GM12878 (cell line): ENCODE data around the gene NOL4L.

Source experiments
- CEBPB ChIP-seq, 2 experiments: fragments of 150-350 bp in 1 of 2; IDR thresholded peaks; 2 replicates each; pipeline ENCODE4 v1.6.1; 2012 to 2014; ENCODE audit warnings: low read depth in 2 of 2, low read length in 2 of 2, borderline replicate concordance in 1 of 2, inconsistent platforms in 1 of 2
- CTCF ChIP-seq, 3 experiments: IDR thresholded peaks in 2 of 3; conservative IDR thresholded peaks in 1 of 3; 2 replicates each; pipeline ENCODE4 v1.5.1; 2011; ENCODE audit warnings: low read depth in 3 of 3, low read length in 3 of 3, mild to moderate bottlenecking in 3 of 3, control low read depth in 2 of 3, moderate library complexity in 2 of 3, inconsistent platforms in 1 of 3, mixed read lengths in 1 of 3; ENCODE audit not compliant: control insufficient read depth in 2 of 3, insufficient read depth in 1 of 3; ENCODE audit errors: extremely low read depth in 1 of 3
- EP300 ChIP-seq, 2 experiments: fragments of 150-350 bp in 1 of 2; IDR thresholded peaks; 2 replicates each; pipeline ENCODE4 v1.6.1; 2011 to 2012; ENCODE audit warnings: low read depth in 2 of 2, low read length in 2 of 2, borderline replicate concordance in 1 of 2, improper control_type of control experiment in 1 of 2, inconsistent platforms in 1 of 2; ENCODE audit not compliant: control insufficient read depth in 1 of 2
- ETV6 ChIP-seq, 2 experiments: fragments of 450-650 bp in 1 of 2; IDR thresholded peaks in 1 of 2; conservative IDR thresholded peaks in 1 of 2; 2 replicates each; pipeline ENCODE4 v1.6.1; 2014; ENCODE audit warnings: antibody characterized with exemption in 1 of 2, borderline replicate concordance in 1 of 2, low read depth in 1 of 2, mild to moderate bottlenecking in 1 of 2, moderate library complexity in 1 of 2
- EZH2 ChIP-seq: IDR thresholded peaks from 2 replicates; pipeline ENCODE4 v1.6.1; 2012; ENCODE audit warnings: low read depth, mild to moderate bottlenecking, control low read depth, inconsistent platforms, low read length, borderline replicate concordance; ENCODE audit not compliant: control insufficient read depth
- HCFC1 ChIP-seq: fragments of 150-350 bp; IDR thresholded peaks from 2 replicates; pipeline ENCODE4 v1.6.1; 2014; ENCODE audit warnings: low read length
- HDGF ChIP-seq: fragments of 450-650 bp; IDR thresholded peaks from 2 replicates; pipeline ENCODE4 v1.6.1; 2016; ENCODE audit warnings: antibody characterized with exemption
- JUND ChIP-seq: IDR thresholded peaks from 2 replicates; pipeline ENCODE4 v1.6.1; 2012; ENCODE audit warnings: low read depth, mild to moderate bottlenecking, low read length, improper control_type of control experiment, moderate library complexity
- POLR2A ChIP-seq: IDR thresholded peaks from 2 replicates; pipeline ENCODE4 v1.6.1; 2011; ENCODE audit warnings: low read depth, mild to moderate bottlenecking, low read length
- POLR2AphosphoS2 ChIP-seq: IDR thresholded peaks from 2 replicates; pipeline ENCODE4 v1.6.1; 2011; ENCODE audit warnings: low read depth, mild to moderate bottlenecking, low read length, improper control_type of control experiment, moderate library complexity
- RBBP5 ChIP-seq: fragments of 200-600 bp; sonication (generic); conservative IDR thresholded peaks from 2 replicates; pipeline ENCODE4 v1.6.1; 2016
- YY1 ChIP-seq: IDR thresholded peaks from 2 replicates; pipeline ENCODE4 v1.6.1; 2011; ENCODE audit warnings: low read depth, mild to moderate bottlenecking, low read length

- TF ChIP-seq HDGF, result no peak
- TF ChIP-seq CTCF (IDR thresholded peaks at IDR 0.05 in 2 of 3, conservative IDR thresholded peaks at IDR 0.05 in 1 of 3; ENCODE audit: control insufficient read depth in 2 of 3, extremely low read depth in 1 of 3, insufficient read depth in 1 of 3, low read depth in 3 of 3, low read length in 3 of 3), result no peak
- no peak for TF ChIP-seq POLR2AphosphoS2
- TF ChIP-seq EZH2, result no peak
- no peak for TF ChIP-seq HCFC1
- TF ChIP-seq EP300 (IDR thresholded peaks at IDR 0.05; ENCODE audit: borderline replicate concordance in 1 of 2, control insufficient read depth in 1 of 2, low read depth in 2 of 2, low read length in 2 of 2), result no peak
- no peak for TF ChIP-seq JUND
- TF ChIP-seq POLR2A, result no peak
- TF ChIP-seq ETV6 (conservative IDR thresholded peaks at IDR 0.05 in 1 of 2, IDR thresholded peaks at IDR 0.05 in 1 of 2; ENCODE audit: borderline replicate concordance in 1 of 2, low read depth in 1 of 2), result no peak
- TF ChIP-seq YY1, result no peak
- no peak for TF ChIP-seq CEBPB (IDR thresholded peaks at IDR 0.05; ENCODE audit: borderline replicate concordance in 1 of 2, low read depth in 2 of 2, low read length in 2 of 2)
- TF ChIP-seq RBBP5, result no peak
Measured at GRCh38 chr20:32610472-32611218, 25.5 kb upstream of the NOL4L start.
